ENCODE results near the gene KRT28.
A peak's percentile ranks its signal among the peaks of the same experiment; 100 is the strongest.

Gene KRT28

GRCh38 chr17:40801157-40801556, 1.4 kb upstream of the KRT28 start:
- ChIA-PET CTCF (interaction anchor here (0.8 to 1.0 kb wide), 2 partner anchors 10 to 862 kb away, joined by 3 read pairs; no protein-coding TSS in a partner anchor), POLR2A (no interaction called here)
- Histone ChIP-seq H3K9me3 (ENCODE audit: control insufficient read depth, insufficient read depth, low read depth, low read length) (no peaks in the 10 kb centered on the region), H3K4me3 (ENCODE audit: low read depth, low read length) (no peak overlapping the region), H3K4me1 (ENCODE audit: control insufficient read depth, insufficient read depth, low read length) (no peaks in the 10 kb centered on the region), H3K27ac (ENCODE audit: extremely low read depth, low read depth, low read length) (no peak overlapping the region), H3K36me3 (ENCODE audit: control insufficient read depth in 2 of 2, insufficient read depth in 1 of 2, low read length in 2 of 2) (no peaks in the 10 kb centered on the region)
- TF ChIP-seq ZNF629 (tag by site-specific recombination; IDR thresholded peaks at IDR 0.05) (0 out of 2 replicates have a peak, but pooled peaks have one; percentile 36), ZNF404 (tag by site-specific recombination; IDR thresholded peaks at IDR 0.05) (no peak)

- Histone ChIP-seq H3K36me3 (ENCODE audit: control insufficient read depth in 2 of 2, insufficient read depth in 1 of 2, low read length in 2 of 2) (no peaks in the 10 kb centered on the region), H3K27ac (ENCODE audit: extremely low read depth, low read depth, low read length) (no peak overlapping the region), H3K9me3 (ENCODE audit: control insufficient read depth, insufficient read depth, low read depth, low read length) (no peaks in the 10 kb centered on the region), H3K4me1 (ENCODE audit: control insufficient read depth, insufficient read depth, low read length) (no peaks in the 10 kb centered on the region), H3K4me3 (ENCODE audit: low read depth, low read length) (no peak overlapping the region)
- TF ChIP-seq PATZ1 (tag by site-specific recombination; IDR thresholded peaks at IDR 0.05) (no peak), ZNF530 (tag by site-specific recombination; IDR thresholded peaks at IDR 0.05; ENCODE audit: low read depth) (no peak), ZFHX2 (tag by site-specific recombination; conservative IDR thresholded peaks at IDR 0.05) (no peak), ZNF416 (tag by site-specific recombination; IDR thresholded peaks at IDR 0.05) (no peak), EGR2 (tag by site-specific recombination; IDR thresholded peaks at IDR 0.05; ENCODE audit: low read depth) (no peak), ZNF426 (tag by site-specific recombination; IDR thresholded peaks at IDR 0.05) (no peak), HIC1 (tag by site-specific recombination; IDR thresholded peaks at IDR 0.05) (no peak), ZNF610 (tag by site-specific recombination; IDR thresholded peaks at IDR 0.05; ENCODE audit: borderline replicate concordance) (no peak), REPIN1 (tag by site-specific recombination; IDR thresholded peaks at IDR 0.05; ENCODE audit: low read depth) (no peak), KLF9 (tag by site-specific recombination; IDR thresholded peaks at IDR 0.05; ENCODE audit: low read depth) (no peak), KLF1 (tag by site-specific recombination; IDR thresholded peaks at IDR 0.05) (no peak), BCL11B (tag by site-specific recombination; IDR thresholded peaks at IDR 0.05; ENCODE audit: low read depth) (no peak), GLI2 (tag by site-specific recombination; IDR thresholded peaks at IDR 0.05; ENCODE audit: borderline replicate concordance, low read depth) (no peak), ZNF26 (tag by site-specific recombination; IDR thresholded peaks at IDR 0.05) (no peak), ZNF449 (tag by site-specific recombination; IDR thresholded peaks at IDR 0.05) (no peak)
- POLR2A ChIA-PET: no interaction called here
- CTCF ChIA-PET: interaction anchor here (0.8 to 1.0 kb wide), 2 partner anchors 9 to 863 kb away, joined by 3 read pairs; no protein-coding TSS in a partner anchor
These were observed 622 bp upstream of the KRT28 start for GRCh38 chr17:40800381-40800780.
